Stimulated activated naive CD4-positive, alpha-beta T cell treated with Interleukin-2 at 50 U/mL for 16 hours (primary cell): Measurements from ENCODE around the gene BORCS8.
A peak's percentile ranks its signal among the peaks of the same experiment; 100 is the strongest.

Experiments used
- DNase-seq: peaks from one replicate; lab custom pipeline; 2025; lab: John Stamatoyannopoulos, UW

The BORCS8 gene

DNA sequence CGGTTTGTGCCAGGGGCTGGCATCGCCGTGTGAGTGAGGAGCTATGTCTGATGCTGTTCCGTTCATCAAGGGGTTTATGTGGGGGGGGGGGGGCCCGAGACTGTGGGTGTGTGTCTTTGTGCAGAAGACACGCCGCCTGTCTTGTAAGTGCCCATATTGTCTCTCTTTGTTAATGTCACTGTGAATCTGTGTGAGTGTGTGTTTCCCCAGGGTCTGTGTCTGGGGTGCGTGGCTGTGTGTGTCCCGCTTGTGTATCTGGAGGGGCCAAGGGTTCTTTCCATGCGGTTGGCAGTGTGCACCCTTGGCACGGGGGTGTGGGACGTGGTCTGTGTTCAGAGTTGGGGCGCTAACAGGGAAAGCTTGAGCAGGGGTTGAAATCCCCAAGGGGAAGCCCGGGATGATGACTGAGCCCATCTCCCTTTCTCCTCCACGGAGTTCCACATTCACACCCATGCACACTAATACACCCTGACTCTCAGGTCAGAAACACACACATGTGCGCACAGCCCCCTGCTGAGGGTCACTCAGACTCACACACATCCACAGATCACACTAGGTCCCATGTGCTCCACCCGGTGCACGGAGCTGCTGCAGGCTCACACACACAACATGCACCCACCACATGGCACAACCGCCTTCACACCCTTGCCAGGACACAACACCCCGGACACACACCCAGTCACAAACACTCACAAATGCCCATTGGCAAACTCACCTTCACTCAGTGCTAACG is 21.6 kb upstream of the BORCS8 start:
- no peak for DNase-seq

- DNase-seq: no peak
These were observed 21.0 kb upstream of the BORCS8 start for GRCh38 chr19:19212916-19213315.

GRCh38 chr19:19211499-19212420 is 19.8 kb upstream of the BORCS8 start, which contains the start of gene NCAN:
NCAN (plus strand) TSS chr19:19211958; CDS start chr19:19216954, 4,996 bp downstream.
- no peak for DNase-seq

GRCh38 chr19:19209372-19209771 is 17.4 kb upstream of the BORCS8 start:
- no peak for DNase-seq

- no peak for DNase-seq
These were observed 16.0 kb upstream of the BORCS8 start for GRCh38 chr19:19207637-19208572.

DNA sequence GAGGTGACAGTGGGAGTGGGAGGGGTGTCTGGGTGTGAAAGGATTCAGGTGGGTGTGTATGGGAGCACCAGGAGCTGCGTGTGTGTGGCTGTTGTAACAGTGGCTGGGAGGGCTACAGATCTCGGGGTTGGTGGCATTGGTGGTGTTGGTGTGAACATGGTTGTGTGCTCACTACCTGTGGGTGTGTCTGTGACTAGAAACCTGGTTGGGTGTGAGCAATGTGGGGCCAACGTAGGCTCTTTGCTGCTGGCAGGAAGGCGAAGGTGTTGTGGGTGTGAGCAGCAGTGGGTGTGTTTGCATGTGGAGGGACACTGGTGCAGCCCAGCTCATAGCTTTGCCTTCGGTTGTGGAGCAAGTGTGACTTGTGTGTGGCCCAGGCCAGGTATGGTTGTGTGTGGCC is 15.0 kb upstream of the BORCS8 start:
- no peak for DNase-seq

DNA sequence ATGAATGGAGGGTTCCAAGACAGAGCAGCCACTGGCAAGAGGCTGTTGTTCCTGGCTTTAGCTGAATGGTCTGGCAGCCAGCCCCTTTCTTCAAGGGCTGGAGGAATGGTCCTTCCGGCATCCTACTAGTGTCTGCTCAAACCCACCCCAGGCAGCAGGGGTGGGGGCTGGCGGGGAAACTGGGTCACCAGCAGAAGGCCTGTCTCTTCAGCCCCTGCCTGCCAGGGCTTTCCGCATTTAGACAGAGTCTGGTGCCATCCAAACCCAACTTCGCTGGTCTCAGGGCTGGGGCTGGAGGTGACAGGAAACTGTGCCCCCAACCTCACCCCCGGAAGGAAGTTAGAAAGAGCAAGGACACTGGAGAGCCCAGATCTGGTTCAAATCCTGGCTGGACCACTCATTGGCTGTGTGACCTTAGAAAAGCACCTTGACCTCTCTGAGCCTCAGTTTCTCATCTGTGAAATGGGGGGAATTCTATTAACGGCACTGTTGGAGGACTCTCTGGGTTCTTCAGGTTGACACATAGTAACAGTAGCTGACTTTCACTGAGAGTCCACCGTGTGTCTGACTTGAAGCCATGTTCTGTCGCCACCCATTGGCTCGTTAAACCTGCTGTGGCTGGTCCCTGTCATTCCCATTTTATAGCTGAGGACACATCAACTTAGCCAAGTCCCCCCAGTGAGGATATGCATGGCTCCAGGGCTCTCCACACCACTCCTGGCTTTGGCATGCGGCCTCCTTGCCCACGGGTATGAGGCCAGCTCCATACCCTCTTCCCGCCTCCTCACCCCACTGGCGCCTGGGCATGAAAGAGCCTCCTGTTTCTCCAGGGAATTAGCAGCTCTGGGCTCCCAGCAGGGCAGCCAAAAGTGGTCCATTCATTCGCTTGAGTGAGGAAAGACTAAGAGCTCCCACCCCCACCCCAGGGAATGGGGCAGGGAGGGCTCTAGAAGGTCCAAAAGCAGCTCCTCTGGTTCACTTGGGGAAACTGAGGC is 13.8 kb upstream of the BORCS8 start:
- DNase-seq: no peak

GRCh38 chr19:19204181-19204580 is 12.2 kb upstream of the BORCS8 start:
- DNase-seq: no peak

DNA sequence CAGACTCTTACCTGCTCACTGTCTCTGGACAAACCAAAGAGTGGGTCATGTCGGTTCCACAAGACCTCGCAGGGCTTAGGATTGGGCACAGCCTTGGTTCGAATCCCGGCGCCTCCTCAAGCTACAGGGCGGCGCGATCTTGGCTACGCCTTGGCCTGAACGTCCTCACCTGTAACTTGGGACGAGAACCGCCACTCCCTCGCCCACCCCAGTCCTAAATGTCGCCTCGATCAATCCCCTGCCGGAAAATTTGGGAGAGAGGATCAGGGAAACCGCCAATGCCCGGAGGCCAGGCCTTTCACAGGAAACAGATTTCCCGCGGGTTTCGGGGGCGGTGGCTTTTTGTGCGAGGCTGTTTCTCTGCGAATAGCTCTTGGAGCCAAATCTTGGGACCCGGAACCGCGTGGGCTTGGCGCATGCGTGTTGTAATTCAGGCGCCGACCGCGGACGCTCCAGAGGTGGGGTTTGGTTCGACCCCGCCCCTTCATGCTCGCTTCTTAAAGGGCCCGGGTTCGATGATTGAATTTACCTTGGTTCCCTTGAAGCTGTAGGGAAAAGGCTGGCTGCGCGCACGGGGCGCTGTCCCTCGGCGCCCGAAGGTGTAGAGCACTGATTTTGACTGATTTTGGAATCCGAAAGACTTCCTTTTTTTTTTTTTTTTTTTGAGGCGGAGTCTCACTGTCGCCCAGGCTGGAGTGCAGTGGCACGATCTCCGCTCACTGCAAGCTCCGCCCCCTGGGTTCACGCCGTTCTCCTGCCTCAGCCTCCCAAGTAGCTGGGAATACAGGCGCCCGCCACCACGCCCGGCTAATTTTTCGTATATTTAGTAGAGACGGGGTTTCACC is 11.3 kb upstream of the BORCS8 start, which contains the start of gene NR2C2AP:
TSS of gene NR2C2AP (minus strand) at position 403 of the 845 bp plus-strand sequence. CDS start at position 49, 354 bp downstream.
- DNase-seq: peak; percentile 91

GRCh38 chr19:19202707-19203011 is 10.7 kb upstream of the BORCS8 start:
- DNase-seq: no peak

- DNase-seq: no peak
These were observed 10.0 kb upstream of the BORCS8 start for GRCh38 chr19:19201697-19202630.

DNA sequence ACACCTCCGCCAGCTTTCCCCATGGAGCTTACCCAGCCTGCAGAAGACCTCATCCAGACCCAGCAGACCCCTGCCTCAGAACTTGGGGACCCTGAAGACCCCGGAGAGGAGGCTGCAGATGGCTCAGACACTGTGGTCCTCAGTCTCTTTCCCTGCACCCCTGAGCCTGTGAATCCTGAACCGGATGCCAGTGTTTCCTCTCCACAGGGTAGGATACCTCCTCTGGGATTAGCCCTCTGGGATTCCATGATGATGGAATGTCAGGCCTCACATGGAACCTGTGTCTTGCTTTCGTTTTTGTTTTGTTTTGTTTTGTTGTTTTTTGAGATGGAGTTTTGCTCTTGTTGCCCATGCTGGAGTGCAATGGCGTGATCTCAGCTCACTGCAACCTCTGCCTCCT is 2.0 kb upstream of the BORCS8 start:
- DNase-seq: no peak

DNA sequence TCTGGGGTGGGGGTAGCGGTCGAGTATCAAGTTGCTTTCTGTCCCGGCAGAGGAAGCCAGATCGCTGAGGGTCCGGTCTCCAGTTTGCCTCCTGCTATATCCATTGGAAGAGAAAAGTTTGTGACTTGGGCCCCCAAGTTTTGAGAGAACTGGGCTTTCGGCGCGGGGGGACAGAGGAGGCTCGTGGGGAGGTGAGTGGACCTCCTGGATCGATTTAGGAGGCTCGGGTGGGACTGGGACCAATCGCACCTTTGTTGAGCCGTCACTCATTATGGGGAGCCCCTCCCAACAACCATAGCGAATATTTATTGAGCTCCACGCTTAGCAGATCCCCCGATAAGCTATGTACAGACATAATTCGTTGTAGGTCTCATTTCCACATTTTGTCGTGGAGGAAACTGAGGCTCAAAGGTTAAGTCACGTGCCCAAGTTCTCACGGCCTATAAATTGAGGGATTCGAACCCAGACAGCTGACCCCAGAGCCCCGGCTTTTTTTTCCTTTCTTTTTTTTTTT is 1.0 kb upstream of the BORCS8 start:
- no peak for DNase-seq

DNA sequence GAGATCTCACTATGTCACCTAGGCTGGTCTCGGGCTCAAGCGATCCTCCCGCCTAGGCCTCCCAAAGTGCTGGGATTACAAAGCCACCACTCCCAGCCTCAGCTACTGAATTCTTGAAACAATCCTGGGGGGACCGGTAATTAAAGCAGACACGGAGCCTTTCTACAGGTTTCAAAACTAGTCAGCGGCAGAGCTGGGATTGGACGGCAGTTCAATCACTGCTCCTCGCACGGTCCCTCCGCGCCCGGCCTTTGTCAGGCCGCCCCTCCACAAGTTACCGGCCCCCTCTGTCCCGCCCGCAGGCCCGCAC is 229 bp downstream of the BORCS8 start:
- no peak for DNase-seq

DNA sequence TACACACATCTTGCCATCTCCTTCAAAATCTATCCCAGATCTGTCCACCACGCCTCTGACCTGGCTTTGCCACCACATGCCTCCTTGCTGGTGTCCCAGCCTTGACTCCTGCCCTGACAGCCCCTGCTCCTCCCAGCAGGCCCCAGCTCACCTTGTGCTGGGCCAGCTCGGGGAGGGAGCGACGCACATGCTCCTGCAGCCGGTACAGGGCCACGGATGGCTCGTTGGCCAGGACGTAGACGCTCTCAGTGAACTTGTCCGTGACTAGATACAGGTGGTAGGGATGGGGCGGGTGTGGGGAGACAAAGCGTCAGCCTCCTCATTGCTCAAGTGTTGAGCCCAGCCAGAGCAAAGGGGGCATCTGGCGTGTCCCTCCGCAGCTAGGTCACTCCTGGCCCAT is 5.2 kb downstream of the BORCS8 start:
- DNase-seq: no peak

- DNase-seq: peak; percentile 64
These were observed 5.9 kb downstream of the BORCS8 start for GRCh38 chr19:19185853-19186740.

DNA sequence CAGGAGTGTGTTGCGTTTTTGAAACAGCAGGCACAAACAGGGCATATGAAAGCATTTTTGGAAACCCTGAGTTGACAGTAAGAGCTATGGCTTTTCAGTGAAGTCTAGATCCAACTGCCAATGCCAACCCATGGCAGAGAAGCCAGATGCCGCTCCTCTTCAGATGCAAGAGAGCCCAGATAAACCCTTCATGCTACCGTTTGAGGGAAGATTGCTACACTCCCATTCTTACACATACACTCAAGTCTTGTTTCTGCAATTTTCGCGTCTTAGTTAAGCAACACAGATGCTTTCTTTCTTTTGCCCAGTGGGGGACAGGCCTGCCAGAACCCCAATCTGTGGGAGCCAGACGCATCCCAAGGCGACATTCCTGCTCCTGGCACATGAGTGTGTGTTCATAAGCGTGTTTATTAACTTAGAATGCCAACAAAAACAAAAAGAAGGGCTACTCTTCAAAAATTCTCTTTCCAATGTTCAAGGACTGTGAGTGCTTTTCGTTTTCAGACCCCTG is 10.4 kb downstream of the BORCS8 start:
- DNase-seq: no peak
